Measurements from ENCODE around the gene KIR3DL1.
"Not testable (repeated sequence)": the region's sequence is repeated elsewhere in the genome, so short reads cannot be mapped to it uniquely, and the experiment has no call there.

The KIR3DL1 gene

GRCh38 chr19:54816251-54816650 is at the start of gene KIR3DL1:
Gene KIR3DL1 (plus strand): TSS chr19:54816468.
- not testable (repeated sequence) for DNase-seq (ENCODE audit: extremely low read depth in 1 of 2, low read depth in 1 of 2)

- not testable (repeated sequence) for DNase-seq (ENCODE audit: extremely low read depth in 1 of 2, low read depth in 1 of 2)
Observed at GRCh38 chr19:54769646-54770045, 46.6 kb upstream of the KIR3DL1 start, which contains the start of gene KIR2DL1. Gene KIR2DL1 (plus strand): TSS chr19:54769793. CDS start chr19:54769851, 58 bp downstream.

GRCh38 chr19:54770511-54770910 is 45.8 kb upstream of the KIR3DL1 start:
- not testable (repeated sequence) for DNase-seq (ENCODE audit: extremely low read depth in 1 of 2, low read depth in 1 of 2)

GRCh38 chr19:54771018-54771960 is 45.0 kb upstream of the KIR3DL1 start:
- not testable (repeated sequence) for DNase-seq (ENCODE audit: extremely low read depth in 1 of 2, low read depth in 1 of 2)

- DNase-seq (ENCODE audit: extremely low read depth in 1 of 2, low read depth in 1 of 2): not testable (repeated sequence)
Observed at GRCh38 chr19:54772666-54773065, 43.6 kb upstream of the KIR3DL1 start.

GRCh38 chr19:54775095-54775815 is 41.0 kb upstream of the KIR3DL1 start:
- not testable (repeated sequence) for DNase-seq (ENCODE audit: extremely low read depth in 1 of 2, low read depth in 1 of 2)

- not testable (repeated sequence) for DNase-seq (ENCODE audit: extremely low read depth in 1 of 2, low read depth in 1 of 2)
Observed at GRCh38 chr19:54775830-54776229, 40.4 kb upstream of the KIR3DL1 start.

- not testable (repeated sequence) for DNase-seq (ENCODE audit: extremely low read depth in 1 of 2, low read depth in 1 of 2)
Observed at GRCh38 chr19:54777851-54778250, 38.4 kb upstream of the KIR3DL1 start.

- DNase-seq (ENCODE audit: extremely low read depth in 1 of 2, low read depth in 1 of 2): not testable (repeated sequence)
Observed at GRCh38 chr19:54778896-54779295, 37.4 kb upstream of the KIR3DL1 start.

- not testable (repeated sequence) for DNase-seq (ENCODE audit: extremely low read depth in 1 of 2, low read depth in 1 of 2)
Observed at GRCh38 chr19:54782916-54783315, 33.4 kb upstream of the KIR3DL1 start.

GRCh38 chr19:54786091-54786723 is 30.1 kb upstream of the KIR3DL1 start:
- not testable (repeated sequence) for DNase-seq (ENCODE audit: extremely low read depth in 1 of 2, low read depth in 1 of 2)

GRCh38 chr19:54788154-54788553 is 28.1 kb upstream of the KIR3DL1 start:
- DNase-seq (ENCODE audit: extremely low read depth in 1 of 2, low read depth in 1 of 2): not testable (repeated sequence)

- no peak for DNase-seq (ENCODE audit: extremely low read depth in 1 of 2, low read depth in 1 of 2)
Observed at GRCh38 chr19:54790711-54791110, 25.6 kb upstream of the KIR3DL1 start.

- DNase-seq (ENCODE audit: extremely low read depth in 1 of 2, low read depth in 1 of 2): no peak
Observed at GRCh38 chr19:54791476-54791875, 24.8 kb upstream of the KIR3DL1 start.

GRCh38 chr19:54792814-54793213 is 23.5 kb upstream of the KIR3DL1 start:
- DNase-seq (ENCODE audit: extremely low read depth in 1 of 2, low read depth in 1 of 2): no peak

- no peak for DNase-seq (ENCODE audit: extremely low read depth in 1 of 2, low read depth in 1 of 2)
Observed at GRCh38 chr19:54795758-54796157, 20.5 kb upstream of the KIR3DL1 start.

- peak in 1 of 2 donors; percentile 15 for DNase-seq (ENCODE audit: extremely low read depth in 1 of 2, low read depth in 1 of 2)
Observed at GRCh38 chr19:54803410-54803809, 12.9 kb upstream of the KIR3DL1 start, which contains the start of gene KIR2DL4. Gene KIR2DL4 (plus strand): TSS chr19:54803610. CDS start chr19:54803652, 42 bp downstream.

GRCh38 chr19:54804101-54804500 is 12.2 kb upstream of the KIR3DL1 start:
- no peak for DNase-seq (ENCODE audit: extremely low read depth in 1 of 2, low read depth in 1 of 2)

- DNase-seq (ENCODE audit: extremely low read depth in 1 of 2, low read depth in 1 of 2): no peak
Observed at GRCh38 chr19:54804571-54804970, 11.7 kb upstream of the KIR3DL1 start.

GRCh38 chr19:54805665-54806515 is 10.4 kb upstream of the KIR3DL1 start:
- no peak for DNase-seq (ENCODE audit: extremely low read depth in 1 of 2, low read depth in 1 of 2)
